H1 (cell line): ENCODE measurements around the gene TMEM222. TPM values are rescaled to one million over a fixed set of nuclear protein-coding genes. Genes with fewer than 3 reads are reported as not detected.

ENCODE experiments used
- CTCF ChIA-PET: fragments of 300-600 bp; sonication (Branson Sonifier 250); formaldehyde crosslinking; loops from one replicate; lab custom pipeline; 2021; ENCODE audit not compliant: partially characterized antibody; lab: Charles Lee
- POLR2A ChIA-PET: fragments of 300-600 bp; sonication (Branson Sonifier 250); formaldehyde crosslinking; loops from one replicate; lab custom pipeline; 2021; ENCODE audit warnings: inconsistent platforms; ENCODE audit not compliant: partially characterized antibody; lab: Charles Lee
- DNase-seq, 2 experiments: peaks; one replicate each; pipeline versions ENCODE4 v3.0.0 to v3.0.0-alpha.2; 2010 to 2022; ENCODE audit warnings: low spot score in 2 of 2, low read depth in 1 of 2, mixed read lengths in 1 of 2
- FAIRE-seq: peaks from 2 replicates; lab custom pipeline; 2011; peaks lifted over from hg19 to GRCh38; lab: Jason Lieb, UNC
- H2AFZ ChIP-seq: 2 replicates; pipeline ENCODE4 v1.8.1; 2012; ENCODE audit warnings: low read length, inconsistent platforms
- H2AK5ac ChIP-seq: 2 replicates; pipeline ENCODE4 v1.6.1; 2013; ENCODE audit warnings: low read depth, low read length
- H2BK120ac ChIP-seq: replicated peaks from 2 replicates; pipeline ENCODE3; 2013; ENCODE audit warnings: low read depth, low read length, inconsistent platforms
- H2BK12ac ChIP-seq: 2 replicates; pipeline ENCODE4 v1.6.1; 2013; ENCODE audit warnings: low read depth, low read length
- H2BK15ac ChIP-seq: 2 replicates; pipeline ENCODE4 v1.6.1; 2013; ENCODE audit warnings: low read length
- H2BK20ac ChIP-seq: 2 replicates; pipeline ENCODE4 v1.6.1; 2013; ENCODE audit warnings: low read length
- H2BK5ac ChIP-seq: 2 replicates; pipeline ENCODE4 v1.6.1; 2013; ENCODE audit warnings: low read depth, low read length
- H3K14ac ChIP-seq: 2 replicates; pipeline ENCODE4 v1.6.1; 2013; ENCODE audit warnings: inconsistent platforms; ENCODE audit not compliant: insufficient read length
- H3K18ac ChIP-seq: 2 replicates; pipeline ENCODE4 v1.6.1; 2013; ENCODE audit warnings: low read length; ENCODE audit errors: extremely low read depth
- H3K23ac ChIP-seq: 2 replicates; pipeline ENCODE4 v1.6.1; 2013; ENCODE audit warnings: inconsistent platforms; ENCODE audit not compliant: insufficient read length
- H3K23me2 ChIP-seq: 2 replicates; pipeline ENCODE4 v1.6.1; 2013; ENCODE audit warnings: low read depth, low read length
- H3K27ac ChIP-seq: 2 replicates; pipeline ENCODE4 v1.6.1; 2011; ENCODE audit warnings: low read depth, low read length, inconsistent platforms
- H3K27me3 ChIP-seq, 4 experiments: replicated peaks in 1 of 4; 1 replicate in 1 of 4; 2 replicates in 3 of 4; pipeline versions ENCODE4 v1.6.1 to v1.8.1; 2011 to 2013; ENCODE audit warnings: low read length in 3 of 4, mild to moderate bottlenecking in 3 of 4, inconsistent platforms in 2 of 4, mixed read lengths in 2 of 4, moderate library complexity in 1 of 4; ENCODE audit not compliant: control insufficient read depth in 3 of 4, insufficient read depth in 3 of 4; ENCODE audit errors: extremely low read depth in 1 of 4
- H3K36me3 ChIP-seq, 4 experiments: 2 replicates each; pipeline versions ENCODE4 v1.6.1 to v1.8.1; 2011 to 2013; ENCODE audit warnings: mild to moderate bottlenecking in 4 of 4, low read length in 3 of 4, moderate library complexity in 2 of 4, control low read depth in 1 of 4, inconsistent platforms in 1 of 4; ENCODE audit not compliant: insufficient read depth in 4 of 4, control insufficient read depth in 2 of 4
- H3K4ac ChIP-seq: replicated peaks from 2 replicates; pipeline ENCODE3; 2013; ENCODE audit warnings: low read length, low read depth, mixed read lengths, inconsistent platforms; ENCODE audit not compliant: insufficient read length
- H3K4me1 ChIP-seq, 4 experiments: replicated peaks in 1 of 4; 1 replicate in 1 of 4; 2 replicates in 3 of 4; pipeline versions ENCODE4 v1.6.1 to v1.8.1; 2011 to 2013; ENCODE audit warnings: low read length in 3 of 4, inconsistent platforms in 2 of 4, mixed read lengths in 1 of 4; ENCODE audit not compliant: insufficient read depth in 4 of 4, control insufficient read depth in 3 of 4
- H3K4me2 ChIP-seq, 2 experiments: 2 replicates each; pipeline versions ENCODE4 v1.6.1 to v1.8.1; 2011 to 2013; ENCODE audit warnings: low read depth in 2 of 2, low read length in 2 of 2, control low read depth in 1 of 2, inconsistent platforms in 1 of 2, mild to moderate bottlenecking in 1 of 2; ENCODE audit not compliant: insufficient read depth in 1 of 2
- H3K4me3 ChIP-seq, 4 experiments: fragments of 200-600, 300-600 bp in 1 of 4; sonication (generic), shearing (Covaris generic), sonication (Bioruptor Twin) in 1 of 4; 2 replicates each; pipeline versions ENCODE4 v1.5.1 to v1.8.1; 2011 to 2016; ENCODE audit warnings: low read length in 4 of 4, low read depth in 3 of 4, control low read depth in 2 of 4, inconsistent platforms in 2 of 4, mild to moderate bottlenecking in 2 of 4, mixed read lengths in 1 of 4, moderate library complexity in 1 of 4; ENCODE audit not compliant: insufficient read depth in 2 of 4; ENCODE audit errors: extremely low read depth in 1 of 4
- H3K56ac ChIP-seq: replicated peaks from 2 replicates; pipeline ENCODE3; 2013; ENCODE audit warnings: low read depth, mild to moderate bottlenecking, mixed read lengths, low read length, inconsistent platforms; ENCODE audit not compliant: insufficient read length
- H3K79me1 ChIP-seq: 2 replicates; pipeline ENCODE4 v1.6.1; 2013; ENCODE audit warnings: low read depth, low read length, control low read depth
- H3K79me2 ChIP-seq, 2 experiments: 2 replicates each; pipeline versions ENCODE4 v1.6.1 to v1.8.1; 2012 to 2013; ENCODE audit warnings: low read length in 2 of 2, mild to moderate bottlenecking in 2 of 2, inconsistent platforms in 1 of 2; ENCODE audit not compliant: insufficient read depth in 2 of 2, control insufficient read depth in 1 of 2
- H3K9ac ChIP-seq, 4 experiments: replicated peaks in 1 of 4; 1 replicate in 1 of 4; 2 replicates in 3 of 4; pipeline versions ENCODE4 v1.6.1 to v1.8.1; 2011 to 2013; ENCODE audit warnings: low read depth in 3 of 4, low read length in 3 of 4, control low read depth in 2 of 4, mild to moderate bottlenecking in 2 of 4, moderate library complexity in 2 of 4, inconsistent platforms in 1 of 4; ENCODE audit errors: extremely low read depth in 1 of 4
- H3K9me3 ChIP-seq, 2 experiments: 2 replicates each; pipeline versions ENCODE4 v1.6.1 to v1.8.1; 2012 to 2013; ENCODE audit warnings: mild to moderate bottlenecking in 2 of 2, moderate library complexity in 2 of 2, control low read depth in 1 of 2, inconsistent platforms in 1 of 2, low read depth in 1 of 2, low read length in 1 of 2, mixed read lengths in 1 of 2; ENCODE audit not compliant: insufficient read depth in 2 of 2
- H4K20me1 ChIP-seq, 2 experiments: replicated peaks in 1 of 2; 2 replicates each; pipeline versions ENCODE3 to v1.8.1; 2011 to 2013; ENCODE audit warnings: inconsistent platforms in 2 of 2, low read length in 2 of 2, mild to moderate bottlenecking in 1 of 2; ENCODE audit not compliant: insufficient read depth in 2 of 2, control insufficient read depth in 1 of 2
- H4K5ac ChIP-seq: 2 replicates; pipeline ENCODE4 v1.6.1; 2013; ENCODE audit warnings: low read length, low read depth, mixed read lengths, inconsistent platforms; ENCODE audit not compliant: insufficient read length
- H4K8ac ChIP-seq: 2 replicates; pipeline ENCODE4 v1.8.0; 2013; ENCODE audit warnings: mild to moderate bottlenecking, moderate library complexity, low read length, inconsistent platforms; ENCODE audit not compliant: insufficient read depth; ENCODE audit errors: extremely low read depth
- H4K91ac ChIP-seq: replicated peaks from 2 replicates; pipeline ENCODE3; 2013; ENCODE audit warnings: low read length, mixed read lengths, inconsistent platforms; ENCODE audit not compliant: insufficient read length
- PHF8 ChIP-seq: fragments of 200-600 bp; sonication (generic); conservative IDR thresholded peaks from 2 replicates; pipeline ENCODE4 v1.7.1; 2012; ENCODE audit warnings: low read depth, mild to moderate bottlenecking, inconsistent platforms, low read length, moderate library complexity
- RAD21 ChIP-seq, 2 experiments: IDR thresholded peaks in 1 of 2; conservative IDR thresholded peaks in 1 of 2; 2 replicates each; pipeline ENCODE4 v1.6.1; 2011; ENCODE audit warnings: low read depth in 2 of 2, low read length in 2 of 2, improper control_type of control experiment in 1 of 2, inconsistent platforms in 1 of 2, mild to moderate bottlenecking in 1 of 2, moderate library complexity in 1 of 2
- WGBS, 2 experiments: shearing (Covaris generic) in 1 of 2; methylation state at CpG; one replicate each; pipeline versions ENCODE4 v1.1.6 to v1.1.7; 2013 to 2015; ENCODE audit warnings: low lambda C conversion rate in 2 of 2, mixed read lengths in 2 of 2, inconsistent platforms in 1 of 2, low coverage in 1 of 2, missing lambda C conversion rate in 1 of 2; ENCODE audit not compliant: insufficient replicate concordance in 2 of 2, insufficient coverage in 1 of 2, insufficient read length in 1 of 2; ENCODE audit errors: extremely low coverage in 1 of 2, missing lambda C conversion rate in 1 of 2; 5-methylcytosine and 5-hydroxymethylcytosine counted together
- polyA plus RNA-seq, 7 experiments: library from polyadenylated mRNA; depleted of rRNA in 3 of 7; stranded (reverse) in 5 of 7; unstranded in 2 of 7; fragments of >200 nt in 5 of 7; fragments of 200-250 nt in 2 of 7; gene quantifications; 1 replicate in 5 of 7; 2 replicates in 1 of 7; 4 replicates in 1 of 7; pipeline versions ENCODE4 v1.2.1 to v1.2.3, GENCODE V29; 2011 to 2013; ENCODE audit warnings: missing spikeins in 2 of 7, mixed read lengths in 2 of 7
- total RNA-seq: library from RNA; stranded (reverse); fragmentation: NEBNext Ultra II Directional; extraction: Animal tissue kit (Norgen Biotek cat#: 25700); gene quantifications from 2 replicates; pipeline ENCODE4 v1.2.1, GENCODE V29; 2021
- TF ChIP-seq, protein P1 (sequence below), 3 experiments: IDR thresholded peaks; 1 replicate in 2 of 3; 2 replicates in 1 of 3; pipeline versions ENCODE4 v1.5.1 to v1.6.1; 2011; ENCODE audit warnings: low read length in 3 of 3, mild to moderate bottlenecking in 3 of 3, inconsistent platforms in 2 of 3, low read depth in 1 of 3, moderate library complexity in 1 of 3; ENCODE audit not compliant: insufficient read depth in 1 of 3; ENCODE audit errors: control extremely low read depth in 1 of 3

TMEM222 gene
- total and polyA plus RNA-seq, 2 of the 8 experiments (the other 6 are each of a cell fraction or from before 2014, with no cell fraction given) = 27.0 to 51.8 TPM

DNA sequence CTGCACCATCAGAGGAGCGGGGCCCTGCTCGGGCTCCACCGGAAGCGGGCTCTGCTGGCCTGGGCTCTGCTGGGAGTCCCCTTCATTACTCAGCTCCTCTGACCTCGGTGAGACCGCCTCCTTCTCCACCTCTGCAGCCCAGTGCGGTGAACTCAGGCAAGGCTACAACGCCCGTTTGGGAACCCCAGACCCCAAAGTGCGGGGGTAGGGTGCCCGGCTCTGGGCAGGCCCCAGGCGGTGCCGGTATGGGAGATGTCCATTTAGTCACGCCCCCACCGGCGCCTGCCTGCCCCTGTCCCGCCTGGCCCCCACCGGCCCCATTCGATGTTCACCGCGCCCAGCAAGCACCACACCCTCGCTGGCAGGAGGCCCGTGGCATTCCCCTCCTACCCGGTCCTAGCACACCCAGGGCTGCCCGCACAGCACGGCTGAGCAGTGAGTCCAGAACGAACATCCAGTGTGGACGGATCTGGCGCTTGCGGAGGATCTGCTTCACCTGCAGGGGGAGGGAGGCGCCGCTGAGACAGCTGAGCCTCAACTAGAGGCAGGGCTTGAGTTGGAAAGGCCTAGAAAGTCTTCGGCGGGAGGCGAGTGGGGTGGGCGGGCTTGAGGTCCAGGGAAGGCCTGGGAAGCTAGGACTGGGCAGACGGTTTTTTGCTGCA is 34.8 kb downstream of the TMEM222 start:
- Histone ChIP-seq H3K18ac (no peak overlapping the region), H3K79me1 (no peaks in the 10 kb centered on the region), H3K36me3 (no peaks in the 10 kb centered on the region), H2BK12ac (peak overlapping the region; percentile 84; the same call in 1 of the 2 replicates), H3K27me3 (peaks cover 12 to 43% (median 35%) of the 10 kb centered on the region in 4 experiments), H2AK5ac (no peak overlapping the region), H2BK15ac (no peak overlapping the region), H4K20me1 (peaks cover 0 to 12% of the 10 kb centered on the region in 2 experiments), H3K4ac (no peak overlapping the region), H3K27ac (no peak overlapping the region), H4K5ac (no peak overlapping the region), H4K8ac (no peak overlapping the region), H4K91ac (peak overlapping the region; percentile 0), H2BK120ac (no peak overlapping the region), H2BK5ac (no peak overlapping the region), H2BK20ac (no peak overlapping the region; the same call in 1 of the 2 replicates), H3K4me1 (peaks cover 0 to 14% (median 7%) of the 10 kb centered on the region in 4 experiments; a peak in 6 of 7 replicates), H3K56ac (no peak overlapping the region), H3K79me2 (no peaks in the 10 kb centered on the region), H3K4me2 (peak overlapping the region in 1 of 2 experiments; percentile 62; a peak in 1 of 4 replicates), H3K9me3 (no peaks in the 10 kb centered on the region), H2AFZ (no peak overlapping the region), H3K23ac (no peak overlapping the region), H3K9ac (no peak overlapping the region), H3K23me2 (peaks cover 14% of the 10 kb centered on the region), H3K4me3 (no peak overlapping the region), H3K14ac (no peak overlapping the region)
- POLR2A ChIA-PET = interaction anchor here (0.7 to 10.9 kb wide), 9 partner anchors 4 to 248 kb away, joined by 3 to 101 read pairs (median 5); partner anchors contain the start of genes AHDC1 and MAP3K6
- peak in 1 of 2 experiments; percentile 21; a peak in 2 of 4 replicates for TF ChIP-seq RAD21 (IDR thresholded peaks at IDR 0.05 in 1 of 2, conservative IDR thresholded peaks at IDR 0.05 in 1 of 2; ENCODE audit: low read depth in 2 of 2, low read length in 2 of 2)
- TF ChIP-seq PHF8 = no peak
- TF ChIP-seq, protein P1, sequence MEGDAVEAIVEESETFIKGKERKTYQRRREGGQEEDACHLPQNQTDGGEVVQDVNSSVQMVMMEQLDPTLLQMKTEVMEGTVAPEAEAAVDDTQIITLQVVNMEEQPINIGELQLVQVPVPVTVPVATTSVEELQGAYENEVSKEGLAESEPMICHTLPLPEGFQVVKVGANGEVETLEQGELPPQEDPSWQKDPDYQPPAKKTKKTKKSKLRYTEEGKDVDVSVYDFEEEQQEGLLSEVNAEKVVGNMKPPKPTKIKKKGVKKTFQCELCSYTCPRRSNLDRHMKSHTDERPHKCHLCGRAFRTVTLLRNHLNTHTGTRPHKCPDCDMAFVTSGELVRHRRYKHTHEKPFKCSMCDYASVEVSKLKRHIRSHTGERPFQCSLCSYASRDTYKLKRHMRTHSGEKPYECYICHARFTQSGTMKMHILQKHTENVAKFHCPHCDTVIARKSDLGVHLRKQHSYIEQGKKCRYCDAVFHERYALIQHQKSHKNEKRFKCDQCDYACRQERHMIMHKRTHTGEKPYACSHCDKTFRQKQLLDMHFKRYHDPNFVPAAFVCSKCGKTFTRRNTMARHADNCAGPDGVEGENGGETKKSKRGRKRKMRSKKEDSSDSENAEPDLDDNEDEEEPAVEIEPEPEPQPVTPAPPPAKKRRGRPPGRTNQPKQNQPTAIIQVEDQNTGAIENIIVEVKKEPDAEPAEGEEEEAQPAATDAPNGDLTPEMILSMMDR (IDR thresholded peaks at IDR 0.05; ENCODE audit: control extremely low read depth in 1 of 3, insufficient read depth in 1 of 3, low read depth in 1 of 3, low read length in 3 of 3) = peak in 2 of 3 experiments; percentile 35 to 43; a peak in 3 of 4 replicates
- FAIRE-seq = no peak
- DNase-seq = no peak
- CTCF ChIA-PET = interaction anchor here (0.8 to 28.8 kb wide), 35 partner anchors 8 to 319 kb away, joined by 3 to 625 read pairs (median 6); partner anchors contain the start of genes CD164L2, FCN3, GPR3 and MAP3K6
- whole genome bisulfite sequencing, 2 experiments = 77% methylated on average over 26 of the region's 37 CpGs; no CpG with 5 or more reads in 1 of the 2 experiments
